Smooth muscle cell of the coronary artery (primary cell): ENCODE data around the gene CACNG4. TPM values are rescaled to one million over a fixed set of nuclear protein-coding genes. Genes with fewer than 3 reads are reported as not detected.

Experiments used
- total RNA-seq: library from RNA; depleted of rRNA; stranded (reverse); fragments of >200 nt; gene quantifications from 2 replicates; pipeline ENCODE4 v1.2.3, GENCODE V29; 2014; ENCODE audit warnings: low replicate concordance

CACNG4 gene
- total RNA-seq, result not detected in 2 replicates

DNA sequence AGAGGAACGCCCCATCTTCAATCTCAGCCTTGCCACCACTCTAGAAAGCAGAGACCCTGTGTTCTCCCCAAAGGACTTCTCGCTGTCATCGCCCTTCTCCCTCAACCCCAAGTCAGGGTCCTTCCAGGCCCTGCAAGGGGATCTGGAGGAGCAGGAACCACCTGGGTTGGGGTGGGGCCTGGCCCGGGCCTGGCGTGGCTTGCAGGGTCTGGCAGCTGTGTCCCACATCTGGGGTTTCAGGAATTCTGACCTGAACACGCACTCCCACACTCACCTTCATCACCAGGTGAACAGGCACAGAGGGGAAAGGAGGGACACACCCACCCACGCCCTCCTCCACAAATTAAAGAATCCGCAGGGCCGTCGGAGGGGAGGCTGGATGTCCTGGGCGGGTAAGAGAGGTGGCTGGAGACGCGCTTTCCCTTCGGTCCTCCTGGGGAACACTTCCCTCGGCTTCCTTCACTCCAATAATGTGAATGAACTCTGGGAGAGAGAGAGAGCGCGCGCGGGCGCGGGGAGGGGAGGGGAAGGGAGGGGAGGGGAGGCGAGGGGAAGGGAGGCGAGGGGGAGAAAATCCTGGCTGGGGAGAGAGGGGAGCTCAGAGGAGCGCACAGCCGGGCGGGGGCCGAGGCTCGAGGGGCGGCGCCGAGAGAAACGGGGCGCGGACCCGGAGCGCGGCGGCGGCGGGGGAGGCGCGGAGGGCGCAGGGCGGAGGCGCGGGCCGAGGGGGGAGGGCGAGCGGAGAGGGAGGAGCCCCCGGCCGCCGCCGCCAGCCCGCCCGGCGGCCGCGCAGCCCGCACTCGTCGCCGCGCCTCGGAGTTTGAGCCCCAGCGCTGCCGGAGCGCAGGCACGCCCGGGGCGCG is at the start of gene CACNG4:
Gene CACNG4, plus strand, starts transcription at position 799 of the 863 bp plus-strand sequence. CDS start 205 bp downstream, outside the sequence.

DNA sequence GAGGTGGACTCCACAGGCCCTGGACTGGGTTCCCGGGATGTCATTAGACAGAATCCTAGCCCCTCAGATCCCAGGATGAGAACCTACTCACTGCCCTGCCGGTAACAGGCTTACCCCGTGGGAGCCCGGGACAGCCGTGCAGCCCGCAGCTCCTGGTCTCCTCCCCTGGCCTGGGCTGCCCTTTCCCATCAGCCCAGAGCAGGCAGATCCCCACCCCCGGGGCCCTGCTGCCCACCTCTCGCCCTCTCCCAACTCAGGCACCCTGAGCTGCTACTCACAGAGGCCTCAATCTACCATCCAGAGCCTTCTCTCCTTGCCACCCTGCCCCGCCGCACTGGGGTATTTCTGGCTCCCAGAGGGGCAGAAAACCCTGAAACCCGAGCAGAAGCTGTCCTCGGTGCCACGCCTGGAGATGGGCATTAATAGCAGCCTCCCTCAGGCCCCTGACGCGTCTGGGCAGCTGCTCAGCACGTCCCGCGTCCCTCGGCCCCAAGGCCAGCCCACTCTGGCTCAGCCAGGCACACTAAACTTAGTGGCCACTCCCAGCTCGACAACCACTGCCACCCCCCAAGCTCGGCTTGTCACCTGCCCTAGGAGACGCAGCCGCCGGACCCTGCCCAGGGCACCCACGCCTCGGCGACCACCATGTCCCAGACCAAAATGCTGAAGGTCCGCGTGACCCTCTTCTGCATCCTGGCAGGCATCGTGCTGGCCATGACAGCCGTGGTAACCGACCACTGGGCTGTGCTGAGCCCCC is 79.7 kb downstream of the CACNG4 start, which contains the start of gene CACNG1:
Gene CACNG1, plus strand, starts transcription at position 539 of the 757 bp plus-strand sequence. Its CDS starts 107 bp downstream, at position 646.

Other genes with a start within 250 kb of the CACNG4 start
- gene CACNG5, start 129.6 kb upstream of the CACNG4 start, total RNA-seq, result not detected in 2 replicates
- gene CACNG1, start 79.8 kb downstream of the CACNG4 start, total RNA-seq, result not detected in 2 replicates